Glomerular visceral epithelial cell (primary cell): ENCODE results near the gene RGS12.

ENCODE experiments used
- DNase-seq: peaks from one replicate; pipeline ENCODE4 v3.0.0-alpha.2; 2016; ENCODE audit errors: extremely low spot score

RGS12 gene

DNA sequence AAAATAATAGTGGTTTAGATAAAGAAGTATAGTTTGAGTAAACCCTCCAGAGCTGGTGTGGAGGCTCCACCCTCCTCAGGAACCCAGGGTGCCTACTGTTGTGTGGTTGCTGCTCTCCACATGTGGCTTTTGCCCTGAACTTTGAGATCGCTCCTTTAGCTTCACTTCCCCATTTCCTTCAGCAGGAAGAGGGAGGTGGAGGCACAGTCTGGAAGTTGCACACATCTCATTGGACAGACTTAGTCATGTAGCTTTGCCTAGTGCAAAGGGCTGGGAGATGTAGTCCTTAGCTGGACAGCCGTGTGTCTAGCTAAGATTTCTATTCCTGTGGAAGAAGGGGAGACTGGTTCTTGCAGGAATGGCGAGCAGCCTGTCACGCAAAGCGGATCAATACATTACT is 37.9 kb downstream of the RGS12 start:
- no peak for DNase-seq

DNA sequence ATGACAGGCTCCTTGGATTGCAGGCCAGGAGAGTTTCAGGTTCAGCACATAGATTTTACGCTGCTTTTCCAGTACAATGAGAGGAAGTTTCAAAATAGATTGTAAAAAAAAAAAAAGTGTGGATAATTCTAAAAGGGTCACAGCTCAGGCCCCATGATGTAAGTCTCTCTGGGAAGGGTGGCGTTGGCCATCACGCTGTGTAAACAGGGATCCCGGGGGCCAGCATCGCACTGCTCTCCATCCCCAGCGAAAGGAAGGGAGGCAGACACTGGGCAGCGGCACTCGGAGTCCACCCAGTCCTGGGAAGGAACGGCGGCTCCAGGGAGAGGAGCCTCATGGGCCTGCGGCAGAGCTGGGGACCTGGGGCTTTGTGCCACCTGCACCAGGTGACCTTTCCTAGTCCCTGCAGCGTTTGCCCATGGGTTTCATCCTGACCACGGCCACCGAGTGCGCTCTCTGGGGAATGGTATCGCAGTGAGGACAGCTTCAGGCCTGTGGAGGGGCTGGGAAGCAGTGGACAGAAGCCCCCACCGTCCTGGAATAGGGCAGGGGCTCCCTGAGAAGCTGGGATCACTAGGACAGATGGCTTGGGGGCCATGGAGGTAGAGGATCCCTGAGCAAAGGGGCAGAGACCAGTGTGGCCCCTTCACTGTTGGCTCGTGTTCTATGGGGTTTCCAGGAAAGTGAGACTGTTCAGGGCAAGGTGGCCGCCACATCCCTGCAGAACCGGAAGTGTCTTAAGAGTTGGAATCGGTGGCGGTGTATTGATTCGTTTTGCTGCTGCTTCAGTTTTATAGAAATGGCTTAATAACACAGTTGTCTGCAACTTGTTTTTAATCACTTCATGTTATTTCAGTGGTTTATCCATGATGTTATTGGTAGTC is 38.9 kb downstream of the RGS12 start:
- no peak for DNase-seq

- no peak for DNase-seq
Measured at GRCh38 chr4:3332498-3332897, 39.7 kb downstream of the RGS12 start.

DNA sequence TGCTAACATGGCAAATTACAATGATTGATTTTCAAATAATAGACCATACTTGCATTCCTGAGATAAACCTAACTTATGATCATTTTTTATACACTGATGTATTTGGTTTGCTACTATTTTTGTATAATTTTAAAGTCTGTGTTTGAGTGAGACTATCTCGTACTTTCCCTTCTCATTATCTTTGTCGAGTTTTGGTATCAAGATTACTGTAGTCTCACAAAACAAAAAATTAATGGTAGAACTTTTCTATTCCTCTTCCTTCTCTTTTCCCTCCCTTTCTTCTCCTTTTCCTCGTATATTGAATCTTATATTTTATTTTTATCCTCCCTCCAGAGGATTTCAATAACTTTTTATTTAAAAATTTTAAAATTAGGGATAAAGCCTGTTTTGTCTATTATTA is 41.5 kb downstream of the RGS12 start:
- DNase-seq, result no peak

DNA sequence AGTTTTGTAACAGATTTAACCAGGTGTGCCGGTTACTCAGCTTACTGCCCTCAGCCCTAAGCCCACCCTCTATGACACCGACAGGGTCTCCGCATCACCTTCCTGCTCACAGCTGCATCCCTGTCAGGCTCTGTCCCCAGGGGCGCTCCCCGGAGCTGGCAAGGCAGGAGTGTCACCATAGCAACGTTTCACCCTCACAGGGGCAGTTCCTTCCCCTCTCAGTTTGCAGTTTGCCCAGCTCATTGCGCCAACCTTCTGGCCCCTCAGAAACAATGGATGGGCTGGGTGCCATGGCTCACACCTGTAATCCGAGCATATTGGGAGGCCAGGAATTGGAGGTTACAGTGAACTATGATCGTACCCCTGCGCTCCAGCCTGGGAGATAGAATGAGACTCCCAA is 42.6 kb downstream of the RGS12 start:
- no peak for DNase-seq

DNA sequence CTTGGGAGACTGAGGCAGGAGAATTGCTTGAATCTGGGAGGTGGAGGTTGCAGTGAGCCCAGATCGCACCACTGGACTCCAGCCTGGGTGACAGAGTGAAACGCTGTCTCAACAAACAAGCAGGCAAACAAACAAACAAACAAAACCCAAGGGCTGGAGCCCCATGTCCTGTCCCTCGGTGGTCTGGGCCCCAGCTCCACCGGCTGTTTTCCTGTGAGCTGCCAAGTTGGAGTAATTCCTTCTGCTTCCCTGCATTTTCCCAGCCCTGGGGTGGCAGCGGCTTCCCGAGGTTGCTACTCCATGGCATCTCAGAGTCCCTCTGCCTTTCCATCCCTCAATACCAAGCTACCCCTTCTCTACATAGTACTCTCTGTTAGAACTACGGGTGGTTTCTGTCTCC is 43.2 kb downstream of the RGS12 start:
- no peak for DNase-seq

DNA sequence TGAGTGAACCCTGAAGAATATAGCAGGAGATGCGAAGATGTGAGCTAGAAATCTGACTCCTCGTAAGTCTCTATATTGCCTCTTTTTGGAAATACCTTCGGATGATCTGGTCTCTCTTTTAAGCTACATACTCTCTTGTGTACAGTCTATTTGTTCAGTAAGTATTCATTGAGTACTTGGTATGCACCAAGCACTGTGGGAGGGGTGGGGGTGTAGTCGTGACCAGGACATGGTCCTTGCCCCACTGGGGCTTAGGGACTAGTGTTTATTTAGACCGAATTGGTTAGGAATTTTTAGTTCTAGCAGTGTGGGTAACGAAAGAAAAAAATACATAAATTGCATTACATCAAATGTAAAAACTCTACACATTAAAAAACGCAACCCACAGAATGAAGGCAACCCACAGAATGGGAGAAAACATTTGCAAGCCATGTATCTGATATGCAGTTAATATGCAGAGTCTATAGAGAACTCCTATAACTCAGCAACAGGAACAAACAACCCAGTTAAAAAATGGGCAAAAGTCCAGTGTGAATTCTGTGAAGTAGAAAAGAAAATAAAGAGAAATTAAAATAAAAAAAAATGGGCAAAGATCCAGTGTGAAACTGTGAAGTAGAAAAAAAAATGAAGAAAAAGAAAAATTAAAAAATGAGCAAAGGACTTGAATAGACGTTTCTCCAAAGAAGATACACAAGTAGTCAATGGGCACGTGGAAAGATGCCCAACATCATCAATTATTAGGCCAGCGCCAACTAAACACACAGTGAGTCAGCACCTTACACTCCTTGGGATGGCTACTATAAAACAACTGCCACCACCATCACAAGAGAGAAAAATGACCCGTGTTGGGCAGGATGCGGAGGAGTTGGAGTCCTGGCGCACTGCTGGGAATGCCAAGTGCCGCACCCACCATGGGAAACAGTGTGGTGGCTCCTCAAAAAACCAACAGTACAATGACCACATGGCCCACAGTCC is 43.8 kb downstream of the RGS12 start:
- DNase-seq, result no peak

GRCh38 chr4:3337357-3337732 is 44.5 kb downstream of the RGS12 start:
- no peak for DNase-seq

GRCh38 chr4:3337811-3338210 is 45.0 kb downstream of the RGS12 start:
- no peak for DNase-seq

GRCh38 chr4:3338321-3338838 is 45.6 kb downstream of the RGS12 start:
- no peak for DNase-seq

DNA sequence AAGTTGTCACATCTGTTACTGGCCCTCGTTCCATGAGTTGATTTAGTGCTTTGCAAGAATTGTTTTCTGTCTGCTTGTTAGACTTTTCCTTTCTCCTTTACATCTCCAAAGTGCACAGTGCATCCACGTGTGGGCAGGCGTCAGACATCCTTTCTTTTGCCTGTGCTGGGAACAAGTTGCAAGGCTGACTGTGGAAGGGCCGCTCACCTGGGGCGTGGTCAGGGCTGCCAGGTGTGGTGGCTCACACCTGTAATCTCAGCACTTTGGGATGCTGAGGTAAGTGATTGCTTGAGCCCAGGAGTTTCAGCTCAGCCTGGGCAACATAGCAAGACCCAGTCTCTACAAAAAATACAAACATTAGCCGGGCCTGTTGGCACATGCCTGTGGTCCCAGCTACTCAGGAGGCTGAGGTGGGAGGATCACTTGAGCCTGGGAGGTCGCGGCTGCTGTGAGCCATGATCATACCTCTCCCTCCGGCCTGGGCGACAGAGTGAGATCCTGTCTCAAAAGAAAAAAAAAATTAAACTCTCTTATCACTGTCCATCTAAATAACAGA is 46.2 kb downstream of the RGS12 start:
- no peak for DNase-seq

DNA sequence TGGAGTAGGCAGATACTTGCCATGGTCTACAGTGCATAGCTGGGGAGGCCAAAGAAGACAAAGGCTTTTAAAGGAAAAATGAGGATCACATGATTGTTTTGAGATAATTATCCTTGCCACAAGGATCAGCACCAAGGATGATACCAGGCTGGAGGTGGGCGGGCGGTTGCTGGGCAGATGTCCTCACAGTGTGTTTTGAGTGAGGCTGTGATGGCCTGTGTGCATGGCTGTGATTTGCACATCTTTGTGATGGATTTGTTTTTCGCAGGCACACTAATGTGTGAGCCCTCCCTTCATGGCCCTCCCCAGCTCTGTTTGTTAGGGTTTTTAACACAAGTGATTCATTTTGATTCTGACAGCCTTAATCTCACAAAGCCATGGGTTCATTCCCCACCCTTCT is 46.8 kb downstream of the RGS12 start:
- no peak for DNase-seq

- no peak for DNase-seq
Measured at GRCh38 chr4:3340038-3340699, 47.3 kb downstream of the RGS12 start.

GRCh38 chr4:3340700-3341083 is 47.9 kb downstream of the RGS12 start:
- DNase-seq, result no peak

DNA sequence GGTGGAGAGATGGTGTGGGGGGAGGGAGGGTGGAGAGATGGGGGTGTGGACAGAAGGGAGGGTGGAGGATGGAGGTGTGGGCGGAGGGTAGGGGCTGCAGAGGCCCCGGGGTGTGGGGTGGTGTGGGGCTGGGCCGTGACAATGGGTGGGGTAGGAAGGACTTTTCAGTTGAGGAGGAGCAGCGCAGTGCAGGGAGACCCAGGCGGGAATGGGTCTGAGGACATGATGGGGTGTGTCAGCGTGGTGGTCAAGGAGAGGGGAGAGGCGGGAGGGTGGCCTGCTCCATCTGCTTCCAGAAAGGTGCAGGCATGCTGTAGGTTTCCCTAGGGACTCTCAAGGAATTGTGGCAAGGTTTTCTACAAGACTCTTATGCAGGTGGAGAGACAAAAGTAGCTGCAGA is 48.9 kb downstream of the RGS12 start:
- no peak for DNase-seq

DNA sequence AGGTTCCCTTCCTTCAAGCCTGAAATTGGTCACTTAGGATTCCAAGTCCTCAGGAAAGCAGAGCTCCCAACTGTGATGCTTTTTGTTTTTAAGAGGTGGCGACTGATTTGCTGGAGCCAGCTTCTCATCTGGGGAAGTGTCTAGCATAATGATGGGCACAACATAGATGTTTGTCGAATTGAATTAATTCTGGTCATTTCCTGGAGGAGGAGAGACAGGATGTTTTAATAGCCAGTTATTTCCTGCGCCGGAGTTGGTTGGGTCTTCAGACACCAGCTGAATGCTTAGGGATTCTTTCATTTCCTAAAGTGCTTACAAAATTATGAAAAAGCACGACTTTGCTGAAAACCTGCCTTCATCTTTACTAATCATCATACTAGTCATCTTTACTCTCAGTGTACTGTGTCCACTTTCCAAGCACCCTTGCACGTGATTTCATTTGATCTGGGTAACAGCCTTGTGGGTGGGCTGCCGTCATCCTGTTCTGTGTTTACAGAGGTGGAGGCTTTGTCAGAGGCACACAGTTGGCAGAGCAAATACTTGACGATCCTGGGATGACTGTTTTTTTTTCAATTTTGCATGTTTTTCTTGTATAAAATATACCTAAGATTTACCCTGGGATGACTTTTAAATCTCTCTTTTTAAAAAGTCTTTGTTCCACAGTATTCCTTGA is 49.5 kb downstream of the RGS12 start:
- DNase-seq, result no peak
